SU-DHL-6 (cell line): ENCODE results near the gene VAPA.

ENCODE experiments used
- H2AFZ ChIP-seq: fragments of 200-600 bp; sonication (generic); 2 replicates; pipeline ENCODE4 v1.6.1; 2014; ENCODE audit warnings: low read depth, mild to moderate bottlenecking, moderate library complexity, mixed read lengths, antibody characterized with exemption, low read length; ENCODE audit not compliant: severe bottlenecking
- H3F3A ChIP-seq: fragments of 200-600 bp; shearing (Covaris generic); 2 replicates; pipeline ENCODE4 v1.6.0; 2016; ENCODE audit warnings: antibody characterized with exemption, mild to moderate bottlenecking; ENCODE audit not compliant: insufficient read depth
- H3K27ac ChIP-seq: fragments of 200-600 bp; sonication (generic); 2 replicates; pipeline ENCODE4 v1.5.1; 2016; ENCODE audit warnings: low read depth, mild to moderate bottlenecking, low read length, moderate library complexity, mixed read lengths
- H3K27me3 ChIP-seq: fragments of 200-600 bp; sonication (generic), shearing (Covaris generic); 2 replicates; pipeline ENCODE4 v1.6.0; 2014; ENCODE audit warnings: mild to moderate bottlenecking, low read length
- H3K36me3 ChIP-seq: fragments of 200-600 bp; sonication (generic); 2 replicates; pipeline ENCODE4 v1.6.1; 2014; ENCODE audit warnings: mild to moderate bottlenecking, low read length, mixed read lengths
- H3K4me2 ChIP-seq: fragments of 300-600, 200-600 bp; shearing (Covaris generic), sonication (generic); 2 replicates; pipeline ENCODE4 v1.6.0; 2014; ENCODE audit warnings: low read length, low read depth, mild to moderate bottlenecking; ENCODE audit not compliant: poor library complexity, severe bottlenecking
- H3K4me3 ChIP-seq: fragments of 200-600 bp; sonication (generic); 2 replicates; pipeline ENCODE4 v1.5.1; 2014; ENCODE audit warnings: antibody characterized with exemption, low read length, mild to moderate bottlenecking, mixed read lengths; ENCODE audit not compliant: insufficient read depth, poor library complexity, severe bottlenecking
- H3K79me2 ChIP-seq: fragments of 200-600 bp; sonication (generic); 2 replicates; pipeline ENCODE4 v1.6.1; 2014; ENCODE audit warnings: mild to moderate bottlenecking, low read length, moderate library complexity; ENCODE audit not compliant: insufficient read depth
- H3K9ac ChIP-seq: fragments of 200-600 bp; sonication (generic); 2 replicates; pipeline ENCODE4 v1.7.0; 2014; ENCODE audit warnings: mild to moderate bottlenecking, low read length
- H3K9me2 ChIP-seq: fragments of 200-600 bp; sonication (generic); replicated peaks from 2 replicates; pipeline ENCODE4 v1.6.1; 2014; ENCODE audit warnings: low read length; ENCODE audit not compliant: insufficient read depth
- H3K9me3 ChIP-seq: fragments of 200-600 bp; sonication (generic); 2 replicates; pipeline ENCODE4 v1.6.1; 2014; ENCODE audit warnings: low read length, mixed read lengths; ENCODE audit not compliant: insufficient read depth
- H4K20me1 ChIP-seq: fragments of 200-600 bp; sonication (generic); 2 replicates; pipeline ENCODE4 v1.6.1; 2014; ENCODE audit warnings: low read depth, mild to moderate bottlenecking, antibody characterized with exemption, low read length, moderate library complexity, mixed read lengths
- CTCF ChIP-seq: fragments of 200-600 bp; sonication (generic); IDR thresholded peaks from one replicate; pipeline ENCODE4 v1.5.1; 2017; ENCODE audit warnings: antibody characterized with exemption, mild to moderate bottlenecking, low read length, moderate library complexity; ENCODE audit not compliant: insufficient read depth, poor library complexity, severe bottlenecking
- EZH2phosphoT487 ChIP-seq: fragments of 200-600 bp; sonication (generic), shearing (Covaris generic); conservative IDR thresholded peaks from 2 replicates; pipeline ENCODE4 v1.6.1; 2018; ENCODE audit warnings: mild to moderate bottlenecking, antibody characterized with exemption, low read length, moderate library complexity, mixed read lengths

VAPA gene

GRCh38 chr18:9867071-9867594 is 46.7 kb upstream of the VAPA start:
- Histone ChIP-seq H4K20me1 (no peaks in the 10 kb centered on the region), H3K4me2 (no peak overlapping the region), H2AFZ (no peak overlapping the region), H3K4me3 (no peak overlapping the region), H3K9me3 (no peaks in the 10 kb centered on the region), H3K9ac (no peak overlapping the region), H3K79me2 (no peaks in the 10 kb centered on the region), H3K9me2 (no peaks in the 10 kb centered on the region), H3F3A (no peaks in the 10 kb centered on the region), H3K36me3 (no peaks in the 10 kb centered on the region), H3K27ac (no peak overlapping the region), H3K27me3 (no peaks in the 10 kb centered on the region)
- TF ChIP-seq CTCF (no peak), EZH2phosphoT487 (no peak)

- Histone ChIP-seq H2AFZ (no peak overlapping the region), H3K79me2 (no peaks in the 10 kb centered on the region), H4K20me1 (no peaks in the 10 kb centered on the region), H3K9ac (no peak overlapping the region), H3F3A (no peaks in the 10 kb centered on the region), H3K36me3 (no peaks in the 10 kb centered on the region), H3K4me2 (no peak overlapping the region), H3K27ac (no peak overlapping the region), H3K9me2 (no peaks in the 10 kb centered on the region), H3K4me3 (no peak overlapping the region), H3K27me3 (no peaks in the 10 kb centered on the region), H3K9me3 (no peaks in the 10 kb centered on the region)
- TF ChIP-seq CTCF, result no peak
- TF ChIP-seq EZH2phosphoT487, result no peak
Observed at GRCh38 chr18:9868857-9869714, 44.7 kb upstream of the VAPA start.

GRCh38 chr18:9869715-9870430 is 43.9 kb upstream of the VAPA start:
- no peaks in the 10 kb centered on the region for H3K27me3 ChIP-seq
- no peaks in the 10 kb centered on the region for H4K20me1 ChIP-seq
- H3K9me2 ChIP-seq, result no peaks in the 10 kb centered on the region
- no peak overlapping the region for H3K4me2 ChIP-seq
- no peaks in the 10 kb centered on the region for H3F3A ChIP-seq
- no peaks in the 10 kb centered on the region for H3K79me2 ChIP-seq
- no peaks in the 10 kb centered on the region for H3K9me3 ChIP-seq
- H3K27ac ChIP-seq, result no peak overlapping the region
- TF ChIP-seq EZH2phosphoT487 (no peak), CTCF (no peak)
- no peak overlapping the region for H3K4me3 ChIP-seq
- H3K9ac ChIP-seq, result no peak overlapping the region
- H3K36me3 ChIP-seq, result no peaks in the 10 kb centered on the region
- no peak overlapping the region for H2AFZ ChIP-seq
